Activated CD4-positive, alpha-beta T cell treated with anti-CD3 and anti-CD28 coated beads, Interleukin-2, amount 50 U/mL, for 48 hours (primary cell): ENCODE results near the gene CCDC3.

Experiments used
- DNase-seq, 2 experiments: peaks; one replicate each; pipeline ENCODE4 v3.0.0-alpha.2; 2020

Gene CCDC3

GRCh38 chr10:12919574-12919973 is 81.9 kb downstream of the CCDC3 start:
- DNase-seq: no peak

DNA sequence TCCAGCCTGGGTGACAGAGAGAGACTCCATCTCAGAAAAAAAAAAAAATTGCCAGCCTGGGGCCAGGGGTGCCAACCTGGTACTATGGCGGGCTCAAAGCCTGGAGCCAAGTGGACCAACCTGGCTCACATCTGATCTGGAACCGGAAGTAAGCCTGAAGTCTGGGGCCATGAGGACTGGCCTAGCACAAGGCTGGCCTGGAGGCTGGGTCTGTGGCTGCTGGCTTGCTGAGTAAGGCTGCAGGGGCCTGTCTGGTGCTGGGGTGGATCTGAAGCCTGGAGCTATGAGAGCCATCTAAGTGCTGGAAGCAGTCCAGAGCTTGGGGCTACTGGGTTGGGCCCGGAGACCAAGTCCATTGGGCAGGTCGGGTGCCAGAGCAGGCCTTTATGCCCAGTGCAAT is 84.9 kb downstream of the CCDC3 start:
- no peak for DNase-seq

DNA sequence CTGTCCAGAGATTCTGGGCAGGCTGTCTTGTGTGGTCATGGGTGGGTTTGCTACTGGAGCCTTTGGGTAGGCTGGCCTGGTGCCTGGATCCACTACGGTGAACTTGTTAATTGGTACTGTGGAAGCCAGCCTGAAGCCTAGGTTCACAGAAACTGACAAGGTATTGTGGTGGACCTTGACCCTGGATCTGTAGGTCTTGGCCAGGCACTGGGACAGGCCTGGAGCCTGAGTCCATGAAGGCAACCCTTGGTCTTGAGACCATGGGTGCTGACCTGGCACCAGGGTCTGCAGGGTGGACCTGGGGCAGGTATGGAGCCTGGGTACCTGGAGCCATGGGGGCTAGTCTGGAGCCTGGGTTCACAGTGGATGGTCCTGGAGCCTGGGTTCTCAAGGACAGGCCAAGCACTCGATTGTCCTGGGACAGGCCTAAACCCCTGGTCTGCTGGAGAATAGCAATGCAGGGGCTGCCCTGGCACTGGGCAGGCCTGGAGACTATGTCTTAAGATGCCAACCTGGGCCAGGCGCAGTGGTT is 85.8 kb downstream of the CCDC3 start:
- no peak for DNase-seq

DNA sequence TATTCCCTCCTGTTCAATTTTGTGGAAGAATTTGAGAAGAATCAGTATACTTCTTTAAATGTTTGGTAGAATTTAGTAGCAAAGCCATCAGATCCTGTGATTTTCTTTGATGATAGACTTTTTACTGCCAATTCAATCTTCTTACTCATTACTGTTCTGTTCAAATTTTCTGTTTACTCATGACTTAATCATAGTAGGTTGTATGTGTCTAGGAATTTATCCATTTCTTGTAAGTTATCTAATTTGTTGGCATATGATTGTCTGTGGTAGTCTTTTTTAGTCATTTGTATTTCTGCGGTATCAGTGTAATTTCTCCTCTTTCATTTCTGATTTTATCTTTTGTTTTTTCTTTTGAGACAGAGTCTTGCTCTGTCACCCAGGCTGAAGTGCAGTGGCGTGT is 87.4 kb downstream of the CCDC3 start:
- no peak for DNase-seq

DNA sequence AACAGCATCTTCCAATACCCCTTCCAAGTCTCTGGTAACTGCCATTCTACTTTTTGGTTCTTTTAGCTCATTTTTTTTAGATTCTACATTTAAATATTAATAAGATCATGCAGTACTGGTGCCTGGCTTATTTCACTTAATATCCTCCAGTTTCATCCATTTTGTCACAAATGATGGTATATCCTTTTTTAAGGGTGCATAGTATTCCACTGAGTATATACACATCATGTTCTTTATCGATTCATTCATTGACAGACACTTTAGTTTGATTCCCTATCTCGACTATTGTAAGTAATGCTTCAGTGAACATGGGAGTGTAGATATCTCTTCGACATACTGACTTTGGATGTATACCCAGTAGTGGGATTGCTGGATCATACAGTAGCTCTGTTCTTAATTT is 89.7 kb downstream of the CCDC3 start:
- no peak for DNase-seq

GRCh38 chr10:12910835-12911234 is 90.7 kb downstream of the CCDC3 start:
- no peak for DNase-seq

DNA sequence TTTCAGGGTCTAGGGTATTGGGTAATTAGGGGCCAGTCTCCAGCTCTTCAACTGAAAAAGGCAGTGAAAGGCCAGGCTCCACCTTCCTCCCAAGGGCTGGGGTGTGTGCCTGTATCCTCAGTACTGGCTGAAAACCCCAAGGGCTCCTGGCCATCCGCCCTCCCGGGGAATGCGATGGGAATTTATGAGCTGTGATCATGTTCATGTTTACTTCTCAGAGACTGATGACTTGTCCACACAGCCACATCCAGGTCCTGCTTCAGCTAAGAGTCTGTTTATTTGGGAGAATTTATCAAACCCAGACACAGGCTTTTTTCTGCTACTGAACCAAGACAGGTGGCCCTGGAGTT is 91.7 kb downstream of the CCDC3 start:
- DNase-seq: no peak

DNA sequence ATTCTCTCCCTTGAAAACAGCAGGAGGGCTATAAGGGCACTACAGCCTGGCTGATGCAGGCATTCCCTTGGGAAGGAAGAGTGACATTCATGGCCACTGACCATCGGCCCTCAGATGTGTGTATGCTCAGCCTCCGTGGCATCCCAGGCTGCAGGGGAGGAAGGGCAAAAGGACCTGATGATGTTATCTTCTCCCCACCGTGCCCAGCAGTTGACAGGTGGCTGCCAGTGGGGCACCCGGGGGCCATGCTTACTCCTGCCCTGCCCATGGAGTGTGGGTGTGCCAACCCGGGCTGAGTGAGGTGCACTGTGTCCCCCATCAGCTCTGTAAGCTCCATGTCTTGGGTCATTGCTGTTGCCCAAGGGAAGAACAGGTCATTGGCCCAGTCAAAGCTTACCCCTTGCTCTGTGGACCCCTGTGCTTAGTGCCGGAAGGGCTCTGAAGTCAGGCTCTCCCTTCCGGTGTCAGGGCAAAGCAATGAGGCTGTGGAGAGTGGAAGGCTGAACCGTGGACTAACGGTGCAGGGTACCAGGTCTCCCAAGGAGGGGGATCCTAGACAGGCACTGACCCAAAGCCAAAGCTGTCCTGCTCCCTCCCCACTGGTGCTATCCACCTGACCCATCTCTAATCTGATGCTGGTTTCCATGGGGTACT is 92.2 kb downstream of the CCDC3 start:
- no peak for DNase-seq

GRCh38 chr10:12908773-12909172 is 92.7 kb downstream of the CCDC3 start:
- DNase-seq: no peak

- DNase-seq: no peak
Observed at GRCh38 chr10:12907656-12908055, 93.9 kb downstream of the CCDC3 start.

- DNase-seq: no peak
Observed at GRCh38 chr10:12906051-12906541, 95.4 kb downstream of the CCDC3 start.

- no peak for DNase-seq
Observed at GRCh38 chr10:12905067-12905466, 96.4 kb downstream of the CCDC3 start.

- no peak for DNase-seq
Observed at GRCh38 chr10:12902851-12903358, 98.6 kb downstream of the CCDC3 start.

GRCh38 chr10:12902135-12902572 is 99.4 kb downstream of the CCDC3 start:
- peak; percentile 53 to 69 for DNase-seq

- DNase-seq: no peak
Observed at GRCh38 chr10:12899546-12899945, 102.0 kb downstream of the CCDC3 start.

DNA sequence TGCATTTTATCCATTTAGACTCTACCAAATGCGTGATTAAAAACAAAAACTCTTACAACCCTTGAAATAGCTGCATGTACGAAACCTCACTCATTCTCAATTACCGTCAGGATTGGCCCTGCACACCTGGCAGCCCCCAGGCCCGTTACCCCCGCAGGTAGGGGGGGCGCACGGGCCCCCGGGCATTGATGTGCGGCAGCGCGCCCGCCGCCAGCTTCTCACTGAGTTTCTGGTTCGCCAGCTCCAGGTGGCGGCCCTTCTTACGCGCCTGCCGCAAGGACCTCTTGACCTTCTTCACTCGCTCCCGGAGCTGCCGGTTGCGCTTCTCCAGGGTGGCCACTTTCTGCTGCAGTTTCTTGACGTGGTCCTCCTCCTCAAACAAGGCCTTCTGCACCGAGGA is 103.2 kb downstream of the CCDC3 start:
- no peak for DNase-seq

DNA sequence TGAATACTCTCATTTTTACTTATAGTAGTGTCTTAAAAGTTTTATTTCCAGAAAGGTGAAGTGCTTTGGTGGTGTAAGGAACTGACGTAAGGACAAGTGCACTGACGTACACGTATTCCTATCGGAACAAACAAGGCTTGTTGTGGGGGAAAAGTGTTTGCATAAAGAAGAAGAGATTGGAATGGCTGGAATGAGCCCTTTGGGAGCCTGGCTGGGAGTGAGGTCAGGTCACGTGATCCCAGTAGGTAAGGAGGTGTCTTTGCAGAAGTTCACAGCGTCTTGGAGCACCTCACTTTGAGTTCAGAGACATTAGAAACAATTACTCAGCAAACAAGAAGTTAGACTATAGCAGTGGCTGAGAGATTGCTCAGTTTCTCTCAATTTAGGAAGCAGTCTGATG is 104.2 kb downstream of the CCDC3 start:
- DNase-seq: no peak

- no peak for DNase-seq
Observed at GRCh38 chr10:12896251-12896650, 105.3 kb downstream of the CCDC3 start.

DNA sequence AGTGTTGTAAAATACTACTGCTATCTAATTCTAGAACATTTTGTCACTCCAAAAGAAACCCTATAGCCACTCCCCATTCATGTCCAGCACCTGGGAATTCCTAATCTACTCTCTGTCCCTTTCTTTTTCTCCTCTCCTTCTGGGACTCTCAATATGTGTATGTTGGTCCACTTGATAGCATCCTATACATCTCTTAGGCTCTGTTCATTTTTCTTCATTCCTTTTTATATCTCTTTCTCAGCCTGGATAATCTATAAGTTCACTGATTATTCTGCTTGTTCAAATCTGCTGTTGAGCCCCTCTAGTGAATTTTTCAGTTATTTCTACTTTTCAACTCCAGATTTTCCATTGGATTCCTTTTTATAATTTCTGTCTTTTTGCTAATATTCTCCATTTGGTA is 108.6 kb downstream of the CCDC3 start:
- no peak for DNase-seq

DNA sequence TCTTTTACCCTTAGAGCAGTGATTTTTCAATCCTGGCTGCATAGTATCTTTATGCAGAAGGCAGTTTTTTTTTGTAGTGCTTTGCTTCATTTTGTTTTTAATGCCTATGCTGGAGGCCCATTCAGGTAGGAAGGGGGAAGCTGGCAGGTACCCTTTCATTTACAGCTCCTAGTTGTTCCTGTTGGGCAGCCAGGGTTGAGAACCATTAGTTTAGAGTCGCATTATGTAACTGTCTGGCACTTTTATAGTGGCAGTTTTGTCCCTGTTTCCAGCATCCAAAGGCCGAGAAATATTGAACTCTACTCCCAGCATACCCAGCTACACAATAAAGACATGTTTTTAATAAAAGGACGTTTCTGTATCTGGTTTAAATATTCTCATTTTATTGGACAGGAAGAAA is 110.6 kb downstream of the CCDC3 start:
- DNase-seq: no peak

DNA sequence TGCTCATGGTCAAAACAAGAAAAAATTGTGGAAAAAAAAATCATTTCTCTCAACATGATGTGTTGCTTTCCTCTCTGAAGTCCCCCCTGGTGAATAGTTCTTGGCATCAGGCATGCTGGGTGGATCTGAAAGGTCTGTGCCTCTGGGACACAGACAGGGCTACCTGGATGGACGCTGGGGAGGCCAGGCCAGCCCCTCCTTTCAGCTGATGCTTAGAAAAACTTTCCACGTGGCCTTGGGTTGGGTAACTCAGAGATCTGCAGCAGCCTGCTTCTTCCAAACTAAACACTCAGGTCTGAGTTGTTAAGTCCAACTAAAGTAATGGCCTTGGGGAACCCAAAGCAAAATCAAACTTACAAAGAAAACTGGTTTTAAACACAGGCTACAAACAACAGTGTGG is 113.0 kb downstream of the CCDC3 start:
- DNase-seq: no peak

GRCh38 chr10:12887780-12888179 is 113.7 kb downstream of the CCDC3 start:
- no peak for DNase-seq

GRCh38 chr10:12884851-12885250 is 116.7 kb downstream of the CCDC3 start:
- no peak for DNase-seq

DNA sequence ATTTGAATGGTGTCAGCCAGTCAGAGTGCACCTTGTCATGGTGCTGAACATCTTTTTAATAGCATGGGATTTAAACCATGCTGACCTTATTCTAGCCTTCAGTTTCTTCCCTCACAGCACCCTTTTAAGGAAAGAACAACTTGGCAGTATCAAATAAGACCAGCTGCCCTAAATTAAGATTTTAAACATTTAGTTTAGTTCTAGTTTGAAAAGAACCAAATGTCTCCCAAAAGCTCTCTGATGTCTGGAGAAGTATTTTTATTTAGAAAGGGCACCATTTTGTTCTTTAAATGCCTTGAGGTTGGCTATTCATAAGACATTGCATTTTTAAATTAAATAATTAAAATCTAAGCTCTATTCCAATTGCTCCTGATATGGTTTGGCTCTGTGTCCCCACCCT is 121.1 kb downstream of the CCDC3 start:
- DNase-seq: no peak

DNA sequence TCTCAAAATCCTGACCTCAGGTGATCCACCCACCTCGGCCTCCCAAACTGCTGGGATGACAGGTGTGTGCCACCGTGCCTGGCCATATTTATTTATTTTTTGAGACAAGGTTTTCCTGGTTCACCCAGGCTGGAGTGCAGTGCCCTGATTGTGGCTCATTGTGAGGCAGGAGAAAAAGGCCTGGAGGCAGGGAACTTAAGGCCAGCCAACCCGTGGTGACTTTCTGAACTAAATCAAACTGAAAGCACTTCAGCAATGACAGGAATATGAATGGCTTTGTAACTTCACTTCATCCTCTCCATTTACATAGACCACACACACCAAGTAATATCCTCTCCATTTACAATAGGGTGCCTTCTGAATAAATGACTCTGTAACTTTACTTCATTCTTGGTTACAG is 124.4 kb downstream of the CCDC3 start:
- no peak for DNase-seq
